NCI-H1930 (cell line): ENCODE data around the gene ITPR1.

Experiments
- DNase-seq, 2 experiments: peaks; one replicate each; lab custom pipeline; 2025; lab: John Stamatoyannopoulos, UW

ITPR1 gene

GRCh38 chr3:4855676-4856075, 362.5 kb downstream of the ITPR1 start:
- no peak for DNase-seq

- no peak for DNase-seq
Observed at GRCh38 chr3:4856136-4856535, 363.0 kb downstream of the ITPR1 start.

GRCh38 chr3:4856564-4856963, 363.4 kb downstream of the ITPR1 start:
- no peak for DNase-seq

GRCh38 chr3:4856986-4857385, 363.8 kb downstream of the ITPR1 start:
- DNase-seq: no peak

GRCh38 chr3:4859788-4860187, 366.6 kb downstream of the ITPR1 start:
- no peak for DNase-seq

GRCh38 chr3:4862973-4863372, 369.8 kb downstream of the ITPR1 start:
- DNase-seq: no peak

- peak; percentile 4 to 5 for DNase-seq
Observed at GRCh38 chr3:4864503-4864902, 371.4 kb downstream of the ITPR1 start.

GRCh38 chr3:4865714-4866113, 372.6 kb downstream of the ITPR1 start:
- peak in 1 of 2 experiments; percentile 40 for DNase-seq

- no peak for DNase-seq
Observed at GRCh38 chr3:4866866-4867265, 373.7 kb downstream of the ITPR1 start.

- no peak for DNase-seq
Observed at GRCh38 chr3:4877173-4877787, 384.1 kb downstream of the ITPR1 start.

GRCh38 chr3:4880850-4881249, 387.7 kb downstream of the ITPR1 start:
- DNase-seq: no peak

- no peak for DNase-seq
Observed at GRCh38 chr3:4882548-4882947, 389.4 kb downstream of the ITPR1 start.

GRCh38 chr3:4883011-4883410, 389.9 kb downstream of the ITPR1 start:
- no peak for DNase-seq

- no peak for DNase-seq
Observed at GRCh38 chr3:4884888-4885287, 391.7 kb downstream of the ITPR1 start.

- DNase-seq: no peak
Observed at GRCh38 chr3:4885316-4885715, 392.2 kb downstream of the ITPR1 start.

- DNase-seq: no peak
Observed at GRCh38 chr3:4886448-4886847, 393.3 kb downstream of the ITPR1 start.

GRCh38 chr3:4887177-4887576, 394.0 kb downstream of the ITPR1 start:
- DNase-seq: no peak

GRCh38 chr3:4888913-4889846, 396.0 kb downstream of the ITPR1 start:
- DNase-seq: no peak

- no peak for DNase-seq
Observed at GRCh38 chr3:4889896-4890295, 396.7 kb downstream of the ITPR1 start.

- DNase-seq: no peak
Observed at GRCh38 chr3:4894891-4895530, 401.9 kb downstream of the ITPR1 start.

- DNase-seq: no peak
Observed at GRCh38 chr3:4895838-4896237, 402.7 kb downstream of the ITPR1 start.
